ENCODE results near the gene UBA52. TPM values are rescaled to one million over a fixed set of nuclear protein-coding genes. Genes with fewer than 3 reads are reported as not detected.

The UBA52 gene
- total and polyA plus RNA-seq, 2 of the 8 experiments (the other 6 are each of a cell fraction or from before 2014, with no cell fraction given): 1,340 to 5,409 TPM

DNA sequence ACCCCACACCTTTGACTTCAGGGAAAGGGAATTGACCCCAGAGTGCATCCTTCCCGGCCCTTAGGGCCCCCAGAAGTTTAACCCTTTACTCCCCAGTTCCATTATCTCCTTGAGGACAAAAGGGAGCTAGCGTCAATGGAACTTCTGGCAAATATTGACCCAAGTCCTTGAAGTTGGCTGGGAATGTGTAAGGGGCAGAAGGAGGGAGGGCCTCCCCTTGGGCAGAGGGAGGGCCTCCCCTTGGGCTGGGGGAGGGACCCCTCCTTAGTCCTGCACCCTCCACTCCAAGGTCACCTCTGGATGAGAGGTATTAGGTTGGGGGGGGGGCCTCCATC, 38.0 kb downstream of the UBA52 start:
- peak overlapping the region; percentile 94; the same call in 1 of the 2 replicates for H2BK5ac ChIP-seq (ENCODE audit: low read depth, low read length)
- no peak overlapping the region for H2AFZ ChIP-seq (ENCODE audit: low read length)
- peak overlapping the region; percentile 96 for H4K91ac ChIP-seq (replicated peaks; ENCODE audit: insufficient read length, low read length)
- H3K79me1 ChIP-seq (ENCODE audit: low read depth, low read length): no peaks in the 10 kb centered on the region
- H2BK20ac ChIP-seq (ENCODE audit: low read length): peak overlapping the region; percentile 4; the same call in 1 of the 2 replicates
- no peak overlapping the region for H2AK5ac ChIP-seq (ENCODE audit: low read depth, low read length)
- no peaks in the 10 kb centered on the region for H3K79me2 ChIP-seq (ENCODE audit: control insufficient read depth in 1 of 2, insufficient read depth in 2 of 2, low read length in 2 of 2)
- no peak overlapping the region for H2BK15ac ChIP-seq (ENCODE audit: low read length)
- no peak overlapping the region for H3K18ac ChIP-seq (ENCODE audit: extremely low read depth, low read length)
- no peak overlapping the region for H3K9ac ChIP-seq (replicated peaks in 1 of 4; ENCODE audit: extremely low read depth in 1 of 4, low read depth in 3 of 4, low read length in 3 of 4)
- no peaks in the 10 kb centered on the region for H3K9me3 ChIP-seq (ENCODE audit: insufficient read depth in 2 of 2, low read depth in 1 of 2, low read length in 1 of 2)
- H3K36me3 ChIP-seq (ENCODE audit: control insufficient read depth in 2 of 4, insufficient read depth in 4 of 4, low read length in 3 of 4): peaks cover 0 to 17% (median 0%) of the 10 kb centered on the region in 4 experiments; a peak in 1 of 8 replicates
- no peak overlapping the region for H3K14ac ChIP-seq (ENCODE audit: insufficient read length)
- peak overlapping the region; percentile 68; the same call in 1 of the 2 replicates for H2BK12ac ChIP-seq (ENCODE audit: low read depth, low read length)
- no peak for TF ChIP-seq PHF8 (conservative IDR thresholded peaks at IDR 0.05; ENCODE audit: low read depth, low read length)
- TF ChIP-seq POU5F1 (IDR thresholded peaks at IDR 0.05; ENCODE audit: low read depth, low read length): no peak
- TF ChIP-seq SIX5 (IDR thresholded peaks at IDR 0.05; ENCODE audit: low read depth, low read length): no peak
- no peak for TF ChIP-seq RBBP5 (IDR thresholded peaks at IDR 0.05; ENCODE audit: borderline replicate concordance, low read depth, low read length)
- TF ChIP-seq JUN (IDR thresholded peaks at IDR 0.05; ENCODE audit: low read depth, low read length): no peak
- TF ChIP-seq SP2 (IDR thresholded peaks at IDR 0.05; ENCODE audit: low read length): no peak
- TF ChIP-seq HDAC6 (IDR thresholded peaks at IDR 0.05; ENCODE audit: low read depth, low read length): no peak
- no peak for TF ChIP-seq RXRA (IDR thresholded peaks at IDR 0.05; ENCODE audit: insufficient read depth, low read depth, low read length)
- no peak for TF ChIP-seq EGR1 (IDR thresholded peaks at IDR 0.05; ENCODE audit: borderline replicate concordance, low read depth, low read length)
- no peak for TF ChIP-seq HDAC2 (IDR thresholded peaks at IDR 0.05; ENCODE audit: borderline replicate concordance in 1 of 2, low read depth in 2 of 2, low read length in 2 of 2)
- TF ChIP-seq FOSL1 (IDR thresholded peaks at IDR 0.05; ENCODE audit: insufficient read depth, low read depth, low read length): no peak
- no peak for TF ChIP-seq POLR2AphosphoS5 (IDR thresholded peaks at IDR 0.05; ENCODE audit: low read depth, low read length)
- TF ChIP-seq RNF2 (IDR thresholded peaks at IDR 0.05; ENCODE audit: borderline replicate concordance, low read depth, low read length, missing control alignments, poor library complexity, severe bottlenecking): no peak
- H3K4me2 ChIP-seq (ENCODE audit: insufficient read depth in 1 of 2, low read depth in 2 of 2, low read length in 2 of 2): peak overlapping the region in 1 of 2 experiments; percentile 95; a peak in 2 of 4 replicates
- 42% methylated on average over 2 of the region's 2 CpGs; no CpG with 5 or more reads in 1 of the 2 experiments for WGBS, 2 experiments (ENCODE audit: extremely low coverage in 1 of 2, insufficient coverage in 1 of 2, insufficient read length in 1 of 2, insufficient replicate concordance in 2 of 2, low coverage in 1 of 2, low lambda C conversion rate in 2 of 2, missing lambda C conversion rate in 1 of 2)
- H3K4me3 ChIP-seq (ENCODE audit: extremely low read depth in 1 of 4, insufficient read depth in 2 of 4, low read depth in 3 of 4, low read length in 4 of 4): no peak overlapping the region
- no peak overlapping the region for H3K23ac ChIP-seq (ENCODE audit: insufficient read length)
- H4K20me1 ChIP-seq (replicated peaks in 1 of 2; ENCODE audit: control insufficient read depth in 1 of 2, insufficient read depth in 2 of 2, low read length in 2 of 2): peaks cover 0 to 17% of the 10 kb centered on the region in 2 experiments
- H3K4me1 ChIP-seq (replicated peaks in 1 of 4; ENCODE audit: control insufficient read depth in 3 of 4, insufficient read depth in 4 of 4, low read length in 3 of 4): peaks cover 28 to 61% (median 41%) of the 10 kb centered on the region in 4 experiments
- no peak overlapping the region for H4K8ac ChIP-seq (ENCODE audit: extremely low read depth, insufficient read depth, low read length)
- no peak overlapping the region for H3K27ac ChIP-seq (ENCODE audit: low read depth, low read length)
- no peak overlapping the region for H3K56ac ChIP-seq (replicated peaks; ENCODE audit: insufficient read length, low read depth, low read length)
- no peak for FAIRE-seq
- peaks cover 24% of the 10 kb centered on the region for H3K23me2 ChIP-seq (ENCODE audit: low read depth, low read length)
- no peak overlapping the region for H3K4ac ChIP-seq (replicated peaks; ENCODE audit: insufficient read length, low read depth, low read length)
- ChIA-PET POLR2A (ENCODE audit: partially characterized antibody) (interaction anchor here (0.7 to 1.3 kb wide), 6 partner anchors 9 to 66 kb away, joined by 3 to 4 read pairs (median 3); no protein-coding TSS in a partner anchor), CTCF (ENCODE audit: partially characterized antibody) (interaction anchor here (0.6 to 1.7 kb wide), 6 partner anchors 11 to 134 kb away, joined by 3 to 5 read pairs (median 4); no protein-coding TSS in a partner anchor)
- no peak for DNase-seq (ENCODE audit: low read depth in 1 of 2, low spot score in 2 of 2)
- peaks cover 86 to 96% (median 96%) of the 10 kb centered on the region in 4 experiments for H3K27me3 ChIP-seq (replicated peaks in 1 of 4; ENCODE audit: control insufficient read depth in 3 of 4, extremely low read depth in 1 of 4, insufficient read depth in 3 of 4, low read length in 3 of 4)
- H2BK120ac ChIP-seq (replicated peaks; ENCODE audit: low read depth, low read length): peak overlapping the region; percentile 39
- no peak overlapping the region for H4K5ac ChIP-seq (ENCODE audit: insufficient read length, low read depth, low read length)
